BJ (cell line): ENCODE results near the gene PRG2. TPM values are rescaled to one million over a fixed set of nuclear protein-coding genes. Genes with fewer than 3 reads are reported as not detected.

Experiments
- CTCF ChIA-PET: fragments of 350-600 bp; formaldehyde crosslinking; extraction: SDS; loops from one replicate; lab custom pipeline; 2021; ENCODE audit warnings: antibody characterized with exemption, inconsistent platforms; lab: Yijun Ruan, JAX
- POLR2A ChIA-PET: fragments of 300-600 bp; sonication (Branson Sonifier 250); formaldehyde crosslinking; extraction: SDS; loops from one replicate; lab custom pipeline; 2021; ENCODE audit warnings: antibody characterized with exemption; lab: Charles Lee
- DNase-seq: peaks from one replicate; pipeline ENCODE4 v3.0.0-alpha.2; 2011; ENCODE audit warnings: low read depth
- H3K27me3 ChIP-seq: 2 replicates; pipeline ENCODE4 v1.6.0; 2011; ENCODE audit warnings: low read length; ENCODE audit not compliant: control insufficient read depth, insufficient read depth
- H3K36me3 ChIP-seq: 2 replicates; pipeline ENCODE4 v1.5.1; 2011; ENCODE audit warnings: low read length; ENCODE audit not compliant: control insufficient read depth, insufficient read depth
- H3K4me3 ChIP-seq: 2 replicates; pipeline ENCODE4 v1.5.1; 2011; ENCODE audit warnings: low read depth, mild to moderate bottlenecking, control low read depth, low read length
- CTCF ChIP-seq: IDR thresholded peaks from 2 replicates; pipeline ENCODE4 v1.5.1; 2011; ENCODE audit warnings: low read depth, mild to moderate bottlenecking, control low read depth, inconsistent platforms, low read length, moderate library complexity; ENCODE audit not compliant: insufficient read depth
- polyA plus RNA-seq: library from polyadenylated mRNA; depleted of rRNA; stranded (reverse); fragments of >200 nt; gene quantifications from 2 replicates; pipeline ENCODE4 v1.2.3, GENCODE V29; 2011

The PRG2 gene
- polyA plus RNA-seq, 1 experiment: not detected

- ChIA-PET POLR2A (no interaction called here), CTCF (interaction anchor here (1.0 kb wide), 2 partner anchors 21 to 42 kb away, joined by 3 read pairs; no protein-coding TSS in a partner anchor)
- DNase-seq: no peak
- no peak for TF ChIP-seq CTCF
- Histone ChIP-seq H3K4me3 (no peak overlapping the region), H3K36me3 (no peaks in the 10 kb centered on the region), H3K27me3 (peaks cover 12% of the 10 kb centered on the region)
Measured at GRCh38 chr11:57392066-57392762, 1.8 kb upstream of the PRG2 start.

- POLR2A ChIA-PET: no interaction called here
- CTCF ChIA-PET: interaction anchor here (1.0 kb wide), 1 partner anchor 41 kb away, joined by 3 read pairs; no protein-coding TSS in a partner anchor
- Histone ChIP-seq H3K36me3 (no peaks in the 10 kb centered on the region), H3K4me3 (no peak overlapping the region), H3K27me3 (peaks cover 12% of the 10 kb centered on the region)
- no peak for TF ChIP-seq CTCF
- DNase-seq: no peak
Measured at GRCh38 chr11:57391539-57391938, 1.1 kb upstream of the PRG2 start.

- POLR2A ChIA-PET: no interaction called here
- no peak for TF ChIP-seq CTCF
- Histone ChIP-seq H3K27me3 (peaks cover 12% of the 10 kb centered on the region), H3K4me3 (no peak overlapping the region), H3K36me3 (no peaks in the 10 kb centered on the region)
- no peak for DNase-seq
- CTCF ChIA-PET: interaction anchor here (1.0 kb wide), 1 partner anchor 41 kb away, joined by 3 read pairs; no protein-coding TSS in a partner anchor
Measured at GRCh38 chr11:57391111-57391510, 661 bp upstream of the PRG2 start.

GRCh38 chr11:57387289-57388030, 3.0 kb downstream of the PRG2 start:
- H3K36me3 ChIP-seq: no peaks in the 10 kb centered on the region
- no peak for TF ChIP-seq CTCF
- H3K4me3 ChIP-seq: no peak overlapping the region
- CTCF ChIA-PET: no interaction called here
- POLR2A ChIA-PET: no interaction called here
- H3K27me3 ChIP-seq: peaks cover 13% of the 10 kb centered on the region
- DNase-seq: no peak

GRCh38 chr11:57386178-57386940, 4.1 kb downstream of the PRG2 start:
- Histone ChIP-seq H3K27me3 (peaks cover 13% of the 10 kb centered on the region), H3K4me3 (no peak overlapping the region), H3K36me3 (no peaks in the 10 kb centered on the region)
- DNase-seq: no peak
- ChIA-PET POLR2A (no interaction called here), CTCF (no interaction called here)
- TF ChIP-seq CTCF: no peak
